Stimulated activated memory B cell treated with anti-CD40 and anti-IgM and Interleukin-4, amounts not matched to agents 10 μg/mL and 1 μg/mL and 100 μg/mL, for 72 hours (primary cell): ENCODE results near the gene FTCD.
"Not testable (repeated sequence)": the region's sequence is repeated elsewhere in the genome, so short reads cannot be mapped to it uniquely, and the experiment has no call there.

Experiments used
- ATAC-seq: fragments of 150-1000 bp; cut with Tn5 transposase; 2 replicates; pipeline ENCODE4 v1.10.0; 2021
- H3K27ac Mint-ChIP-seq: one replicate; pipeline ENCODE4 v1.8.0; 2022; ENCODE audit warnings: mild to moderate bottlenecking, mixed read lengths
- H3K27me3 Mint-ChIP-seq: one replicate; pipeline ENCODE4 v1.8.0; 2022; ENCODE audit warnings: mixed read lengths
- H3K36me3 Mint-ChIP-seq: one replicate; pipeline ENCODE4 v1.8.0; 2022; ENCODE audit warnings: mixed read lengths
- H3K4me1 Mint-ChIP-seq: one replicate; pipeline ENCODE4 v1.8.0; 2022; ENCODE audit warnings: mixed read lengths
- H3K4me3 Mint-ChIP-seq: one replicate; pipeline ENCODE4 v1.8.0; 2022; ENCODE audit warnings: mild to moderate bottlenecking, moderate library complexity, mixed read lengths
- H3K9me3 Mint-ChIP-seq: one replicate; pipeline ENCODE4 v1.8.0; 2022; ENCODE audit warnings: mixed read lengths

Gene FTCD

DNA sequence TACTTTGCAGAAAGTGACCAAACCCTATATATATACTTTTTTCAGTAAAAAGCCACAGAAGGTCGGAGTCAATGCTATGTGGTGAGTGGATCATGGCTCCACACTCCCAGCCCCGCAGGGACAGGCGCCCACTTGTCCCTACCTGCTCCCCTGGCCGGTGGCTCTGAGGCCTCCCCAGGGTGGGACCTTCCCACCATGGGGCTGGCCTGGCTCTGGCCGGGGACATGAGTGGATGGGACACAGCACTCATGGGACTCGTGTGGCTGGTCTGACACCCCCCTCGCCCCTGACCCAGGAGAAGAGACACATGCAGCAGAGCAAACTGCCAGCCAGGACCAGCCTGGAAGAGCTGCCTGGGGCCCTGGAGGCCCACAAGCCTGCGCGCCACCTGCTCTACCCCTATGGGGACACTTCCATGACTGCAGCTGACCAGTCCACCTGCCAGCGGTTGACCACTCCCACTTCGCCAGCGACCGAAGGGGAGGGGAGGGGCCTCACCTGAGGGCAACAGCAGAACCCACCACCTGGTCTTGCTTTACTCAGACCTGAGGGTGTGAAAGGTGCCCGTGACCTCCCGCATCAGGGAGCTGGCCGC lies 26.7 kb upstream of the FTCD start:
- Mint-ChIP-seq H3K9me3 (peaks cover 2% of the 10 kb centered on the region), H3K4me1 (peaks cover 6% of the 10 kb centered on the region), H3K27ac (no peak overlapping the region)

GRCh38 chr21:46181436-46181835 lies 26.1 kb upstream of the FTCD start:
- Mint-ChIP-seq H3K27ac (no peak overlapping the region), H3K4me3 (no peak overlapping the region), H3K9me3 (peaks cover 5% of the 10 kb centered on the region), H3K36me3 (no peaks in the 10 kb centered on the region), H3K27me3 (no peaks in the 10 kb centered on the region), H3K4me1 (peaks cover 6% of the 10 kb centered on the region)
- ATAC-seq = no peak

More for the DNA sequence above, 26.7 kb upstream of the FTCD start:
- H3K36me3 Mint-ChIP-seq = no peaks in the 10 kb centered on the region
- ATAC-seq = no peak
- no peak overlapping the region for H3K4me3 Mint-ChIP-seq
- no peaks in the 10 kb centered on the region for H3K27me3 Mint-ChIP-seq

DNA sequence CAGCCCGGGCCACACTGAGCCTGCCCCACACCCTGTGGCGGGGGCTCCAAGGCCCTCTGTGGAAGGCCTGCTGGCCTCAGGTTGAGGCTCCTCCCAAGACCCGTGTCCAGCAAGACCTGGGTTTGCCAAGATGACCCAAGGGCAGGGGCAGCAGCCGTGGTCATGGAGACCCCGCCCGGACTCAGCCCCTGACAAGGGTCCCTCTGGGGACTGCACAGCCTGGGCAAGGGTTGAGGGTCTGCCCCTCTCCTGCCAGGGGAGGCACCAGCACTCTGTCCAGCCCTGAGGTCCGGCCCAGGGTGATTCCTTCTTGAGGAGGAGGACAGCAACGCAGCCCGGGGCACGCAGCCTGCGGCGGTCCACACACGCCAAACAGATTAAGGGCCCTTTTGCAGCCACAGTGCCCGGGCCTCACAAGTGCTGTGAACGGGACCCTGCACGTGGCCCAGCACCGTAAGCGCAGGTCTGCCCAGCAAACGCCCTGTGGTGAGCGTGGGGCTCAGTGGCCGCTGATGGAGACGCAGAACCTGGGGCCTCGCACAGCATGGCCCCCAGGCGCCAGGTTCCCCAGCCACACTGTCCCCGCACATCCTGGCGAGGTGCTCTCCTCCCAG lies 25.5 kb upstream of the FTCD start:
- no peak for ATAC-seq
- Mint-ChIP-seq H3K36me3 (no peaks in the 10 kb centered on the region), H3K27me3 (no peaks in the 10 kb centered on the region), H3K4me3 (no peak overlapping the region), H3K4me1 (peaks cover 6% of the 10 kb centered on the region), H3K27ac (no peak overlapping the region), H3K9me3 (peaks cover 10% of the 10 kb centered on the region)

GRCh38 chr21:46180079-46180722 lies 24.8 kb upstream of the FTCD start:
- H3K4me3 Mint-ChIP-seq = no peak overlapping the region
- ATAC-seq = no peak
- H3K4me1 Mint-ChIP-seq = peaks cover 6% of the 10 kb centered on the region
- peaks cover 14% of the 10 kb centered on the region for H3K9me3 Mint-ChIP-seq
- peaks cover 4% of the 10 kb centered on the region for H3K27me3 Mint-ChIP-seq
- H3K27ac Mint-ChIP-seq = no peak overlapping the region
- H3K36me3 Mint-ChIP-seq = peaks cover 4% of the 10 kb centered on the region

- no peak for ATAC-seq
- Mint-ChIP-seq H3K4me1 (peaks cover 6% of the 10 kb centered on the region), H3K27me3 (peaks cover 9% of the 10 kb centered on the region), H3K9me3 (peaks cover 19% of the 10 kb centered on the region), H3K4me3 (no peak overlapping the region), H3K36me3 (peaks cover 9% of the 10 kb centered on the region), H3K27ac (no peak overlapping the region)
Observed at GRCh38 chr21:46179708-46180078, 24.3 kb upstream of the FTCD start.

GRCh38 chr21:46178961-46179360 lies 23.6 kb upstream of the FTCD start:
- Mint-ChIP-seq H3K4me1 (peaks cover 6% of the 10 kb centered on the region), H3K9me3 (peaks cover 23% of the 10 kb centered on the region), H3K27me3 (peaks cover 10% of the 10 kb centered on the region), H3K27ac (no peak overlapping the region), H3K36me3 (peaks cover 16% of the 10 kb centered on the region), H3K4me3 (no peak overlapping the region)
- ATAC-seq = no peak

DNA sequence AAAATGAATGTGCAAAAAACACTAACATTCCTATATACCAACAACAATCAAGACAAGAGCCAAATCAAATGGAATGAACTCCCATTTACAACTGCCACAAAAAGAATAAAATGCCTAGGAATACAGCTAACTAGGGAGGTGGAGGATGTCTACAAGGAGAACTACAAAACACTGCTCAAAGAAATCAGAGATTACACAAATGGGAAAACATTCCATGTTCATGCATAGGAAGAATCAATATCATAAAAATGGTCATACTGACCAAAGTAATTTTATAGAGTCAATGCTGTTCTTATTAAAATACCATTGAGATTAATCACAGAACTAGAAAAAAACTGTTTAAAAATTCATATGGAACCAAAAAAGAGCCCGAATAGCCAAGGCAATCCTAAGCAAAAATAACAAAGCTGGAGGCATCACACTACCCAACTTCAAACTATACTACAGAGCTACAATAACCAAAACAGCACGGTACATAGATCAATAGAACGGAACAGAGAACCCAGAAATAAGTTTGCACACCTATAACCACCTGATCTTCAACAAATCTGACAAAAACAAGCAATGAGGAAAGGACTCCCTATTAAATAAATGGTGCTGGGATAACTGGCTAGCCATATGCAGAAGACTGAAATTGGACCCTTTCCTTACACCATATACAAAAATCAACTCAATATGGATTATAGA lies 21.2 kb upstream of the FTCD start:
- Mint-ChIP-seq H3K9me3 (peaks cover 27% of the 10 kb centered on the region), H3K36me3 (peaks cover 29% of the 10 kb centered on the region), H3K27me3 (peaks cover 31% of the 10 kb centered on the region), H3K4me1 (peaks cover 16% of the 10 kb centered on the region)
- not testable (repeated sequence) for H3K4me3 Mint-ChIP-seq, ATAC-seq, H3K27ac Mint-ChIP-seq

DNA sequence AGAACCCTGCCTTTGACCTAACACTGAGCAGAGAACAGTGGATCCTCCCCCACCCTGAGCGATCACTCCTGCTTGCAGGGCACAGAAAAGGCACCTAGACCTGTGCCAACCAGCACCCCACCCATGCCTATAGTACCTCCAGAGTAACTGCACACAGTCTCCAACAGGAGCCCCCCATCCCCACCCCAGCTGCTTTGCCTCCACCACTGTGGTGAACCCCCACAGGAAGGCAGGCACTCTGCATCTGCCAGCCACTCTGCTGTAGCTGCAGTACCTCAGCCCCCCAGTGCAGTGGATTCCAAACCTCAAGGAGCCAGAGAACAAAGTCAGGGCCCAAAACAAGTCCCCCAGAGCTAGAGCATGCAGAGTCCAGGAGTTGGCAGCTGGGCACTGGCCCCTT lies 18.2 kb upstream of the FTCD start:
- H3K27me3 Mint-ChIP-seq = peaks cover 32% of the 10 kb centered on the region
- peaks cover 27% of the 10 kb centered on the region for H3K9me3 Mint-ChIP-seq
- no peak overlapping the region for H3K27ac Mint-ChIP-seq
- ATAC-seq = no peak
- peaks cover 22% of the 10 kb centered on the region for H3K4me1 Mint-ChIP-seq
- no peak overlapping the region for H3K4me3 Mint-ChIP-seq
- H3K36me3 Mint-ChIP-seq = peaks cover 30% of the 10 kb centered on the region

DNA sequence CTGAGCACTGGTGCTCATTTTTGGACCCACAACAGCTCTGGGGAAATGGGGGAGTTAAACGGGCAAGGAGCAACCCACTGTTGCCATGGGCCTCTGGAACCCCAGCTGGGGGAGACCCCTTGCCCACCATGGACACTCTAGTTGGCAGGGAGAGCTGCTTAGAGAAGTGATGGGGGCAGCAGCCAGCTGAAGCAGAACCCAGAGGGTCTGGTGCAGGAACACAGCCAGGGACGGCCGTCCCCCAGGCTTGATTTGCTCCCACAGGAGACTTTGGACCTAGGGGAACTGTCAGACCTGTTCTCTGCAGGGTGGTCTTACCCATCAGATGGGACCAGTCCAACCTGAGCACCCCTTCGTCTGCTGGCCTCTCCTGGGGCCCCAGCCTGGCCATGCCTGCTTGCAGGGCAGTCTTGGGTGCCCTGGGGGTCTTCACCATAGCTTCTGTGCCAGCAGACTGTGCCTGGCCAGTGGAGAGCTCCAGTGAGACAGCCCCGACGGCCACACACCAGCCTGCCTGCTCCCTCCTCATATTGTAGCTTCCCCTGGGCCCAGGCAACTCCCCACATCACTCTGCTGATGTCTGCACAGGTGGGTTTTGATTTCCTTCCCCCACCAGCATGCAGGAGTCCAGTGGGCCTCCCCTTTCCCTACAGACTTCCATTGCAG lies 17.6 kb upstream of the FTCD start:
- peaks cover 32% of the 10 kb centered on the region for H3K27me3 Mint-ChIP-seq
- peaks cover 30% of the 10 kb centered on the region for H3K36me3 Mint-ChIP-seq
- peaks cover 22% of the 10 kb centered on the region for H3K4me1 Mint-ChIP-seq
- peaks cover 27% of the 10 kb centered on the region for H3K9me3 Mint-ChIP-seq
- no peak overlapping the region for H3K27ac Mint-ChIP-seq
- ATAC-seq = no peak
- H3K4me3 Mint-ChIP-seq = no peak overlapping the region

DNA sequence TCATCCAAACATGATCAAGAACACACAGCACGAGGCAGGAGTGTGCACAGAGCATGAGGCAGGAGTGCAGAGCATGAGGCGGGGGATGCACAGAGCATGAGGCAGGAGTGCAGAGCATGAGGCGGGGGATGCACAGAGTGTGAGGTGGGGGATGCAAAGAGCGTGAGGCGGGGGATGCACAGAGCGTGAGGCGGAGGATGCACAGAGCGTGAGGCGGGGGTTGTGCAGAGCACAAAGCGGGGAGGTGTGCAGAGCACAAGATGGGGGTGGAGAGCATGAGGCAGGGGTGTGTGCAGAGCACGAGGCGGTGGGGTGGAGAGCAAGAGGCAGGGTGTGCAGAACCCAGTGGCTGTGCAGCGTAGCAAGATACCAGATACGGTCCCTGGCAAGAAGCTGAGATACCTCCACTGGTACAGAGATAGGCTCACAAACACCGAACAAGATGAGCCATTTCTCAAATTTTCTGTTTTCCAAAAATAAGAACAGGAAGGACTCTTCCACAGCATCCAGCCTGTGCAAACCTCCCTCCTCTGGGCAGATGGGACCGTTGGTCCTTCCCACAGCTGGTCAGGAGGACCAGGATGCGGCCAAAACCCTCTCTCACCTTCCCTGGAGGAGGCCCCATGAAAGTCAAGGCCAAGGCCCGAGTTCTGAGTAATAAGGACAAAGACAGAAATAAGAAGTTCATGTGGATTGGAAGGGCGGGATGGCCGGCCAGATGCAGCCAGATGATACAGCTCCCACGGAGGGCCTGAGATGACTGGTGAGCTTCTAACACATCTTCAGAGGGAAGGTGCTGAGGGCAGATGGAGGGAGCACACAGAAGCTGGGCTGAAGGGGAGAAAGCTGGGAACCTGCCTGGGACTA lies 16.9 kb upstream of the FTCD start:
- Mint-ChIP-seq H3K4me1 (peaks cover 22% of the 10 kb centered on the region), H3K9me3 (peaks cover 25% of the 10 kb centered on the region), H3K27me3 (peaks cover 32% of the 10 kb centered on the region), H3K27ac (no peak overlapping the region), H3K4me3 (no peak overlapping the region), H3K36me3 (peaks cover 32% of the 10 kb centered on the region)
- ATAC-seq = peak; percentile 68

- Mint-ChIP-seq H3K27me3 (peaks cover 32% of the 10 kb centered on the region), H3K4me3 (no peak overlapping the region), H3K36me3 (peaks cover 37% of the 10 kb centered on the region), H3K27ac (no peak overlapping the region), H3K9me3 (peaks cover 22% of the 10 kb centered on the region), H3K4me1 (peaks cover 22% of the 10 kb centered on the region)
- ATAC-seq = no peak
Observed at GRCh38 chr21:46171585-46171984, 16.2 kb upstream of the FTCD start.

- peaks cover 31% of the 10 kb centered on the region for H3K27me3 Mint-ChIP-seq
- ATAC-seq, H3K4me3 Mint-ChIP-seq, H3K27ac Mint-ChIP-seq: not testable (repeated sequence)
- H3K4me1 Mint-ChIP-seq = peaks cover 22% of the 10 kb centered on the region
- peaks cover 17% of the 10 kb centered on the region for H3K9me3 Mint-ChIP-seq
- peaks cover 42% of the 10 kb centered on the region for H3K36me3 Mint-ChIP-seq
Observed at GRCh38 chr21:46170436-46171193, 15.2 kb upstream of the FTCD start.

DNA sequence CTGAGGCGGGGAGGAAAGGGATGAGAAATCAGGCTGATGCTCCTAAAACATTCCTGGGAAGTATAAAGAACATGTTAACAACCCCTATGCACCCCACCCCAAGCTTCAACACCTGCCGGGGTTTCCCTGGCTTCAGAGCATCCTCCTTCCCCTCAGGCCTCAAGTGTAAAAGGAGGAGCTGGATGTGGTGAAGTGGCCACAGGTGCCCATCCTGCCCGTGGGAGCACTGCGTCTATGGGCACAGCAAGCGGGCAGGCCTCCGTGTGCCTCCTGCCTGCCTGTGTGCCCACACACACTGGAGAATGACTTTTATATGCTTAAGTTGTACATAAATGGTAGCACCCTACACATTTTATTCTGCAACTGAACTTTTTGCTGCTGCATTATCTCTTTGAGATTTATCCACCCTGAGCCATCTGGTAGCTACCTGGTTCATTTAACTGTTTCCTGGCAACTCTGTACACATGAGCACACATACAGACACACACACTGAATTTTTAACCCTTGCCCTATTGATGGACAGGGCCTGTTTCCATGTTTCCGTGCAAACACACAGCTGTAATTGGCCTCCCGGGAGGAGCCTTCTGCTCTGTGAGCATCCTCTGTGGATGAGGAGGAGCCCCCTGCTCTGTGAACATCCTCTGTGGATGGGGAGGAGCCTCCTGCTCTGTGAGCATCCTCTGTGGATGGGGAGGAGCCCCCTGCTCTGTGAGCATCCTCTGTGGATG lies 13.4 kb upstream of the FTCD start:
- Mint-ChIP-seq H3K4me3 (no peak overlapping the region), H3K27ac (no peak overlapping the region), H3K36me3 (peaks cover 30% of the 10 kb centered on the region), H3K4me1 (peaks cover 22% of the 10 kb centered on the region), H3K9me3 (peaks cover 4% of the 10 kb centered on the region), H3K27me3 (peaks cover 20% of the 10 kb centered on the region)
- ATAC-seq = no peak
